D721Med (cell line): ENCODE measurements around the gene ZNF341.

Experiments
- DNase-seq: peaks from one replicate; pipeline ENCODE4 v3.0.0; 2011; ENCODE audit warnings: low spot score; ENCODE audit not compliant: insufficient read length
- FAIRE-seq: peaks from 2 replicates; lab custom pipeline; 2011; peaks lifted over from hg19 to GRCh38; lab: Jason Lieb, UNC
- TF ChIP-seq, protein P1 (sequence below): IDR thresholded peaks from 2 replicates; pipeline ENCODE4 v1.5.1; 2012; ENCODE audit warnings: mild to moderate bottlenecking, control low read depth; ENCODE audit not compliant: insufficient read depth; ENCODE audit errors: missing control alignments

ZNF341 gene

DNA sequence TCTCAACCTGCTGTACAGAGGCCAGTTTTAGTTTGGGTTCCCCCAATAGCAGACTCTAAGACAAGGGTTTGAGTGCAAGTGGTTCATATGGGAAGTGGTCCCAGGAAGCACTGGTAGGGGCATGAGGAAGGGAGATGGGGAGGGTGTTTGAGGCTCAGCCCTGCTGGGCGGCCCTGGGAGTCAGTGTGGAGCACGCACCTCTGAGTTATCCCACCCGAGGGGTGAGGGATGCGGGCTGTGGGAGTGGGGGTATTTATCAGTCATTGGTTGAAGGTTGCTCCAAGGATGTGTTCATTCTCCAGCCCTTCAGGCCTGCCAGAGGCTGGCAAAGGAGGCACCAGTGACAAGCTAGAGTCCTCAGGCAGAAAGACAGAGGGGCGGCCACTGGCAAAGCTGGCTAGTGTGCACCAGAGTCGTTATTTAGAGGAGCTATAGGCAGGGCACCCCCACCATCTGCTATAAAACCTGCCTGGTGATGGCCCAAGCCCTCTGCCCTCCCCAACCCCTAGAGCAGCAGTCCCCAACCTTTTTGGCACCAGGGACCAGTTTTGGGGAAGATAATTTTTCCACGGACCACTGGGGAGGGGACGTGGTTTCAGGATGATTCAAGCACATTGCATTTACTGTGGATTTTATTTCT lies 28.2 kb upstream of the ZNF341 start:
- DNase-seq, result no peak
- no peak for FAIRE-seq
- TF ChIP-seq, protein P1, sequence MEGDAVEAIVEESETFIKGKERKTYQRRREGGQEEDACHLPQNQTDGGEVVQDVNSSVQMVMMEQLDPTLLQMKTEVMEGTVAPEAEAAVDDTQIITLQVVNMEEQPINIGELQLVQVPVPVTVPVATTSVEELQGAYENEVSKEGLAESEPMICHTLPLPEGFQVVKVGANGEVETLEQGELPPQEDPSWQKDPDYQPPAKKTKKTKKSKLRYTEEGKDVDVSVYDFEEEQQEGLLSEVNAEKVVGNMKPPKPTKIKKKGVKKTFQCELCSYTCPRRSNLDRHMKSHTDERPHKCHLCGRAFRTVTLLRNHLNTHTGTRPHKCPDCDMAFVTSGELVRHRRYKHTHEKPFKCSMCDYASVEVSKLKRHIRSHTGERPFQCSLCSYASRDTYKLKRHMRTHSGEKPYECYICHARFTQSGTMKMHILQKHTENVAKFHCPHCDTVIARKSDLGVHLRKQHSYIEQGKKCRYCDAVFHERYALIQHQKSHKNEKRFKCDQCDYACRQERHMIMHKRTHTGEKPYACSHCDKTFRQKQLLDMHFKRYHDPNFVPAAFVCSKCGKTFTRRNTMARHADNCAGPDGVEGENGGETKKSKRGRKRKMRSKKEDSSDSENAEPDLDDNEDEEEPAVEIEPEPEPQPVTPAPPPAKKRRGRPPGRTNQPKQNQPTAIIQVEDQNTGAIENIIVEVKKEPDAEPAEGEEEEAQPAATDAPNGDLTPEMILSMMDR, result no peak

DNA sequence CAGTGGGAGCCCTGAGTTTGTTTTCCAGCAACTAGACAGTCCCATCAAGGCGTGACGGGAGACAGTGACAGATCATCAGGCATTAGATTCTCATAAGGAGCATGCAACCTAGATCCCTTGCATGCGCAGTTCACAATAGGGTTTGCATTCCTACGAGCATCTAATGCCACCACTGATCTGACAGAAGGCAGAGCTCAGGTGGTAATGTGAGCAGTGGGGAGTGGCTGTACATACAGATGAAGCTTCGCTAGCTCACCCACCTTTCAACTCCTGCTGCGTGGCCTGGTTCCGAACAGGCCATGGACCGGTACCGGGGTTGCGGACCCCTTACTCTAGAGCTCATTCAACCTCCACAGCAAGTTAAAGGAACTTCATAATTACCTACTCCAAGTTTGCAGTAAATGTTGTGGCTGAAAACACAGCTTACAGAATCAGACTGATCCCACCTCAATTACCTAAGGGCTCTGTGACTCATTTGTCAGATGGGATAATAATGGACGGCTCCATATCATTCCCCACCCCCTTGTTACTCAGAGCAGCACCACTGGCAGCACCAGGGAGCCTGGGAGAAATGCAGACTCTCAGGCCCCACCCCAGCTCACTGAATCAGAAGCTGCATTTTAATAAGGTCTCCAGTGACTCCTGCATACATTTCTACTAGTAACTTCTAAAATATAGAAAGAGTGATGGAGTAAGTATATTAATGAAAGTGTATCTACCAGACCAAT lies 27.4 kb upstream of the ZNF341 start:
- FAIRE-seq (no peak), DNase-seq (no peak)
- TF ChIP-seq, protein P1, result no peak

DNA sequence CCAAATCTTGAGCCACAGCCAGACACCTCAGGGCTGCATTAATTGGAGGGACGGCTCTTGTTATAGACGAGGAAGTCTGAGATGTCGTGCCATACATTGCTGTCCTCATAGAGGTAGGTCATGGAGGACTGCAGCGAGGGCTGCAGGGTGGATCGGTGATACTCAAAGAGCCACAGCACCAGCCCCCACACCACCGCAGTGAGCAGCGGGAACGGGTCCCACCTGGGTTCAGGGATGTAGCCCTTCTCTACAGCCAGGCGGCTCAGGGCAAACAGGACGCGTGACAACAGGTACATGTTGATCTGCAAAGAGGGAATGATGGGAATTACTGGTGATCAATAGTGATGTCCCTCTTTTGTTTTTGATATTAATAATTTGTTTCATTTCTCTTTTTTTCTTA lies 24.1 kb upstream of the ZNF341 start:
- TF ChIP-seq, protein P1, result no peak
- DNase-seq (no peak), FAIRE-seq (no peak)

DNA sequence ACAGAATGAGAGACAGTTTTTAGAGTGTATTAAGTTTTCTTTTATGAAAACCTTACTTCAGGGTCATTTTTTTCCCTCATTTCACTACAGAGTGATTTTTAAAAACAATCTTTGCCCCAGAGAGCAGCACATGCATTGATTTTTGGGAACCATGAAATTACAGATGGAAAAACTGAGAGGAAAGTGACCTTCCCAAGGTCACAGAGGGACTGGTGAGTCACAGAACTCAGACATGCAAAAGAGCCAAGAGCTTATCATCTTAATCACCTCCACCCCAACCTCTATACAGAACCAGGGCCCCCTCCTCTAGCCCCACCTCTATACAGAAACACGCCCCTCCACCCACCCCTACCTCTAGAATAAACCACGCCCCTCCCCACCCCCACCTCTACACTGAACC lies 22.4 kb upstream of the ZNF341 start:
- no peak for DNase-seq

DNA sequence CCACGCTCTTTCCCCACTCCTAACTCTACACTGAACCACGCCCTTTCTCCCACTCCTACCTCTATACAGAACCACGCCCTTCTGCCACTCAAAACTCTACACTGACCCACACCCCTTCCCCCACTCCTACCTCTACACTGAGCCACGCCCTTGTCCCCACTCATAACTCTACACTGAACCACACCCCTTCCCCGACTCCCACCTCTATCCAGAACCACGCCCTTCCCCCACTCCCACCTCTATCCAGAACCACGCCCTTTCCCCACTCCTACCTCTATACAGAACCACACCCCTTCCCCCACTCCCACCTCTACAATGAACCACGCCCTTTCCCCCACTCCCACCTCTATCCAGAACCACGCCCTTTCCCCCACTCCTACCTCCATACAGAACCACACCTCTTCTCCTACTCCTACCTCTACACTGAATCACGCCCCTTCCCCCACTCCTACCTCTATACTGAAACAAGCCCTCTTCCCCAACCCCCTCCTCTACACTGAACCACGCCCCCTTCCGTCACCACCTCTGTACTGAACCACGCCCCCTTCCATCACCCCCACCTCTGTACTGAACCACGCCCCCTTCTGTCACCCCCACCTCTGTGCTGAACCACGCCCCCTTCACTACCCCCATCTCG lies 21.8 kb upstream of the ZNF341 start:
- FAIRE-seq (no peak), DNase-seq (no peak)
- TF ChIP-seq, protein P1, result no peak

More for the DNA sequence above, 22.4 kb upstream of the ZNF341 start:
- TF ChIP-seq, protein P1, result no peak
- no peak for FAIRE-seq

DNA sequence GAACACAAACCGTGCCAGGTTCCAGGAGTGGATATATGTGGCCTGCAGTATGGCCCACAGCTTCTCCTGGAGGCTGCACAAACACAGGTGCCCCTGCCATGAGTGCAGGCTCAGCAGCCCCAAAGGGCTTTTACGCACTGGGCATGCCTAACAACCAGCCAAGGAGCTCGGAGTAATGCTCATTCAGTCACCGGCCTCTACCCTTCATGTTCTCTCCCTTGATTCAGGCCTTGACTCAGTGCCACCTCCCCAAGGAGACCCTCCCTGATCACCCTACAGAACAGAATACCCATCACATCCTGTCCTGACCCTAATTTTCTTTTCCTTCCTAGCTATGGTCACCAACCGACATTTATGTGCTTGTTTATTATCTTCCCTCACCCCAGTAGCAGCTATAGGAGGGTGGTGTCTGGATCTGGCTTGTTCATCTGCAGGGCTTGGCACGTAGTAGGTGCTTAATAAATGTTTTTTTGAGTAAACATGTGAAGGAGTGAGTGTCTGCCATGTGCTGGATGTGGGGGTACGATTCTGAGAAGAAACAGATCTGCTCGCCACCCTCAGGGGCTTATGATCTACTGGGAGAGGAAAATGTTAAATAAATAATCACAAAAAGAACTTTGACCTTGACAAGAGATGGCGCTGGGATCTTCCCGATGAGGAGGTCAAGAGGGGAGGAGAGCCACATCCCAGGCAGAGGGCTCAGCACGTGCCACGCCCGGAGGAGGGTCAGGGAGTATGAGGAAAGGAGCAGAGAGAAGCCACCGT lies 20.9 kb upstream of the ZNF341 start:
- no peak for FAIRE-seq
- TF ChIP-seq, protein P1, result no peak

More for the DNA sequence above, 20.9 kb upstream of the ZNF341 start:
- DNase-seq, result no peak
